Measurements from ENCODE around the gene CCL8.
A peak's percentile ranks its signal among the peaks of the same experiment; 100 is the strongest.

The CCL8 gene

GRCh38 chr17:34366010-34366409 lies 46.8 kb downstream of the CCL8 start:
- Mint-ChIP-seq H3K4me3 (peak overlapping the region; percentile 28), H3K4me1 (ENCODE audit: low read depth) (peaks cover 60% of the 10 kb centered on the region), H3K9me3 (no peaks in the 10 kb centered on the region), H3K27ac (no peak overlapping the region), H3K36me3 (ENCODE audit: low read depth) (no peaks in the 10 kb centered on the region), H3K27me3 (ENCODE audit: low read depth) (peaks cover 4% of the 10 kb centered on the region)
- DNase-seq (ENCODE audit: low spot score), result peak; percentile 4

GRCh38 chr17:34366529-34367107 lies 47.4 kb downstream of the CCL8 start:
- Mint-ChIP-seq H3K27ac (peak overlapping the region; percentile 17), H3K9me3 (no peaks in the 10 kb centered on the region), H3K27me3 (ENCODE audit: low read depth) (peaks cover 4% of the 10 kb centered on the region), H3K36me3 (ENCODE audit: low read depth) (no peaks in the 10 kb centered on the region), H3K4me1 (ENCODE audit: low read depth) (peaks cover 61% of the 10 kb centered on the region), H3K4me3 (peak overlapping the region; percentile 28)
- peak; percentile 1 for DNase-seq (ENCODE audit: low spot score)

- Mint-ChIP-seq H3K9me3 (no peaks in the 10 kb centered on the region), H3K27me3 (ENCODE audit: low read depth) (no peaks in the 10 kb centered on the region), H3K36me3 (ENCODE audit: low read depth) (no peaks in the 10 kb centered on the region), H3K4me1 (ENCODE audit: low read depth) (peaks cover 58% of the 10 kb centered on the region), H3K27ac (no peak overlapping the region), H3K4me3 (no peak overlapping the region)
- DNase-seq (ENCODE audit: low spot score), result peak; percentile 3
These were observed 48.4 kb downstream of the CCL8 start for GRCh38 chr17:34367486-34368195.

GRCh38 chr17:34368196-34368945 lies 49.1 kb downstream of the CCL8 start:
- H3K4me1 Mint-ChIP-seq (ENCODE audit: low read depth), result peaks cover 57% of the 10 kb centered on the region
- no peak overlapping the region for H3K27ac Mint-ChIP-seq
- no peaks in the 10 kb centered on the region for H3K27me3 Mint-ChIP-seq (ENCODE audit: low read depth)
- DNase-seq (ENCODE audit: low spot score), result no peak
- H3K9me3 Mint-ChIP-seq, result no peaks in the 10 kb centered on the region
- no peaks in the 10 kb centered on the region for H3K36me3 Mint-ChIP-seq (ENCODE audit: low read depth)
- H3K4me3 Mint-ChIP-seq, result no peak overlapping the region

GRCh38 chr17:34368946-34369500 lies 49.8 kb downstream of the CCL8 start:
- Mint-ChIP-seq H3K4me1 (ENCODE audit: low read depth) (peaks cover 54% of the 10 kb centered on the region), H3K27ac (no peak overlapping the region), H3K27me3 (ENCODE audit: low read depth) (no peaks in the 10 kb centered on the region), H3K4me3 (no peak overlapping the region), H3K36me3 (ENCODE audit: low read depth) (no peaks in the 10 kb centered on the region), H3K9me3 (no peaks in the 10 kb centered on the region)
- no peak for DNase-seq (ENCODE audit: low spot score)

GRCh38 chr17:34369571-34369970 lies 50.3 kb downstream of the CCL8 start:
- no peaks in the 10 kb centered on the region for H3K9me3 Mint-ChIP-seq
- no peaks in the 10 kb centered on the region for H3K36me3 Mint-ChIP-seq (ENCODE audit: low read depth)
- H3K4me1 Mint-ChIP-seq (ENCODE audit: low read depth), result peaks cover 51% of the 10 kb centered on the region
- no peak overlapping the region for H3K4me3 Mint-ChIP-seq
- no peaks in the 10 kb centered on the region for H3K27me3 Mint-ChIP-seq (ENCODE audit: low read depth)
- DNase-seq (ENCODE audit: low spot score), result no peak
- no peak overlapping the region for H3K27ac Mint-ChIP-seq

DNA sequence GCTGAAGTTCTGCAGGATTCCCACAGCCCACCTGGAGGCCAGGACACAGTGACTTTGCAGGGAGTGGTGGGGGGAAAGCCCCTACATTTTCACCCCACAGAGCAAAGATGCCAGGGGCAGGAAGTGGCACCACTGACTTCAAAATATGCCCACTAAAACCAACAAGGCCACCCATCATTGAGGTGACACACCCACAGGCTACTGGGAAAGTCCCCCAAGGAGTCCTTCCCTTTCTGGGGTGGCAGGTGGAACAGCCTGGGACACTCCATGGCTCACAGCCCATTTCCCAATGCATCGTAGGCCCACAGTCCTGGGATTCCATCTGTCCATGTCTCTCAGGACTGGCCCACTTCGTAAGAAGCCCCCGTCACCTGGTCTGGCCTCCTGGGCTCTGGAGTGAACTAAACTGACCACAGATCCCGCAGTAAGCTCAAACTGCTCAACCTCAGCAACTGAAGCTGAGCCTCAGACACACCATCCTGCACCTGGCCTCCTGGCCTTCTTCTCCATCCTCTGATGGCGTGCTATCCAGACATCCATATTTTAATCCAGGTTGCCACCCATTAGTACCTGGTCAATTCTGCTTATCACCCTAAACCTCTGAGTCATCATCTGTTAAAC lies 51.3 kb downstream of the CCL8 start:
- no peaks in the 10 kb centered on the region for H3K36me3 Mint-ChIP-seq (ENCODE audit: low read depth)
- DNase-seq (ENCODE audit: low spot score), result no peak
- no peaks in the 10 kb centered on the region for H3K27me3 Mint-ChIP-seq (ENCODE audit: low read depth)
- peak overlapping the region; percentile 7 for H3K4me3 Mint-ChIP-seq
- no peaks in the 10 kb centered on the region for H3K9me3 Mint-ChIP-seq
- H3K4me1 Mint-ChIP-seq (ENCODE audit: low read depth), result peaks cover 42% of the 10 kb centered on the region
- H3K27ac Mint-ChIP-seq, result no peak overlapping the region

DNA sequence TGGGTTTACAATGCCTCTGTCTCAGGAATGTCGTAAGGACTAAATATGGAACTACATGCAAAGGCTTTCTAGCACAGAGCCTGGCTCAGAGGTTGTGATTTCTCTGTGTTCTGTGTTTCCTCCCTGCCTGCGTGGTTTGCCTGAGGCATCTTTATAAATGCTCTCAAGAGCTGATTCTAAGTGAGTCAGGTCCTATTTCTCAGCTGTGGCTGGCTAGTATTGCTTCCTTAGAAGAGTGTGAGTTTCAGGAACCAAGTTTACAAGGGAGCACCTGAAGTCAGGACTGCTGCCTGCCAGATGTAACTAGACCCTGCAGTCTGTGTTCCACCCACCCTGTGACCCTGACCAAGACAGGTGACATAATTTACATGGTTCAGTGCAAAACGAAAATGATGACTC lies 51.8 kb downstream of the CCL8 start:
- Mint-ChIP-seq H3K4me3 (peak overlapping the region; percentile 7), H3K36me3 (ENCODE audit: low read depth) (peaks cover 2% of the 10 kb centered on the region), H3K27me3 (ENCODE audit: low read depth) (no peaks in the 10 kb centered on the region), H3K4me1 (ENCODE audit: low read depth) (peaks cover 42% of the 10 kb centered on the region), H3K9me3 (no peaks in the 10 kb centered on the region), H3K27ac (peak overlapping the region; percentile 26)
- no peak for DNase-seq (ENCODE audit: low spot score)

Measured in T-helper 2 cell treated with Interferon-gamma antibody and Interleukin-4, amounts not matched to agents 5 μg/mL and 100 μg/mL, for 36 hours (primary cell).